Vagina (tissue), 2 donors: ENCODE results near the gene C1orf116.

Experiments used
- POLR2A ChIP-seq, 2 donors: fragments of 450-650 bp; IDR thresholded peaks; one replicate each; pipeline ENCODE4 v1.6.1; 2017; ENCODE audit warnings: antibody characterized with exemption in 2 of 2, mild to moderate bottlenecking in 2 of 2, moderate library complexity in 2 of 2
- TF ChIP-seq, protein P1 (sequence below), 3 experiments: fragments of 450-650 bp in 2 of 3; fragments of 200-600 bp in 1 of 3; sonication (generic) in 1 of 3; IDR thresholded peaks; one replicate each; pipeline ENCODE4 v1.5.1; 2017 to 2019; ENCODE audit warnings: antibody characterized with exemption in 3 of 3, mild to moderate bottlenecking in 2 of 3, moderate library complexity in 2 of 3

DNA sequence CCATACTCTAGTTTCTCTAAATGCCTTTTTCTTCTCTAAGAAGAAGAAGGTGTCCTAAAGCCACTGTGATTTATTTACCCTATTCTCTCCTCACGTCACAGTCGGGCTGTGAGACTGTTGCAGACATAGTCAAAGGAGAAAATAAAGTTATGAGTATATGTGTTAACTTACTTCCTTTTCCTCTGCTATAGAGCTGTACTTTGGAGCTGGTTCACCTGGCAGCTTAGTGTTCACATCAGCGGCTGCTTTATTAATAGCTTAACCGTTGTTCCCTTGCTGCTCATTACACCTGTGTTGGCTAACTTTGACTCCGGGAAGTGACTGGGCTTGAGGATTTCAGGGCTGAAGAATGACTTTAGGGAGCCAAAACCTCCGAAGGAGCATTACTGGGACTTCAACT lies 24.1 kb upstream of the C1orf116 start:
- TF ChIP-seq, protein P1, sequence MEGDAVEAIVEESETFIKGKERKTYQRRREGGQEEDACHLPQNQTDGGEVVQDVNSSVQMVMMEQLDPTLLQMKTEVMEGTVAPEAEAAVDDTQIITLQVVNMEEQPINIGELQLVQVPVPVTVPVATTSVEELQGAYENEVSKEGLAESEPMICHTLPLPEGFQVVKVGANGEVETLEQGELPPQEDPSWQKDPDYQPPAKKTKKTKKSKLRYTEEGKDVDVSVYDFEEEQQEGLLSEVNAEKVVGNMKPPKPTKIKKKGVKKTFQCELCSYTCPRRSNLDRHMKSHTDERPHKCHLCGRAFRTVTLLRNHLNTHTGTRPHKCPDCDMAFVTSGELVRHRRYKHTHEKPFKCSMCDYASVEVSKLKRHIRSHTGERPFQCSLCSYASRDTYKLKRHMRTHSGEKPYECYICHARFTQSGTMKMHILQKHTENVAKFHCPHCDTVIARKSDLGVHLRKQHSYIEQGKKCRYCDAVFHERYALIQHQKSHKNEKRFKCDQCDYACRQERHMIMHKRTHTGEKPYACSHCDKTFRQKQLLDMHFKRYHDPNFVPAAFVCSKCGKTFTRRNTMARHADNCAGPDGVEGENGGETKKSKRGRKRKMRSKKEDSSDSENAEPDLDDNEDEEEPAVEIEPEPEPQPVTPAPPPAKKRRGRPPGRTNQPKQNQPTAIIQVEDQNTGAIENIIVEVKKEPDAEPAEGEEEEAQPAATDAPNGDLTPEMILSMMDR (IDR thresholded peaks at IDR 0.05) = no peak
- TF ChIP-seq POLR2A (IDR thresholded peaks at IDR 0.05) = no peak
